ENCODE measurements around the gene SAMD8.
A peak's percentile ranks its signal among the peaks of the same experiment; 100 is the strongest.
"Not testable (repeated sequence)": the region's sequence is repeated elsewhere in the genome, so short reads cannot be mapped to it uniquely, and the experiment has no call there.

The SAMD8 gene

GRCh38 chr10:75086278-75086934, 25.1 kb upstream of the SAMD8 start:
- no peak for DNase-seq

GRCh38 chr10:75088640-75089039, 22.8 kb upstream of the SAMD8 start:
- DNase-seq: no peak

GRCh38 chr10:75089634-75090033, 21.8 kb upstream of the SAMD8 start:
- DNase-seq: no peak

GRCh38 chr10:75091146-75091545, 20.3 kb upstream of the SAMD8 start:
- DNase-seq: no peak

- DNase-seq: no peak
These were observed 17.0 kb upstream of the SAMD8 start for GRCh38 chr10:75094465-75094864.

GRCh38 chr10:75095631-75096030, 15.8 kb upstream of the SAMD8 start:
- no peak for DNase-seq

GRCh38 chr10:75096749-75097148, 14.7 kb upstream of the SAMD8 start:
- DNase-seq: no peak

- DNase-seq: no peak
These were observed 13.7 kb upstream of the SAMD8 start for GRCh38 chr10:75097666-75098285.

GRCh38 chr10:75098902-75099673, 12.4 kb upstream of the SAMD8 start:
- DNase-seq: no peak

- DNase-seq: peak; percentile 85 to 88
These were observed 11.3 kb upstream of the SAMD8 start for GRCh38 chr10:75099952-75100763.

GRCh38 chr10:75100764-75101291, 10.6 kb upstream of the SAMD8 start:
- DNase-seq: no peak

- DNase-seq: no peak
These were observed 9.8 kb upstream of the SAMD8 start for GRCh38 chr10:75101416-75102251.

GRCh38 chr10:75102830-75103673, 8.4 kb upstream of the SAMD8 start:
- no peak for DNase-seq

- DNase-seq: no peak
These were observed 7.4 kb upstream of the SAMD8 start for GRCh38 chr10:75103881-75104686.

- DNase-seq: no peak
These were observed 6.6 kb upstream of the SAMD8 start for GRCh38 chr10:75104842-75105241.

GRCh38 chr10:75105576-75106197, 5.8 kb upstream of the SAMD8 start:
- no peak for DNase-seq

GRCh38 chr10:75106242-75106641, 5.2 kb upstream of the SAMD8 start:
- DNase-seq: no peak

GRCh38 chr10:75106891-75107290, 4.6 kb upstream of the SAMD8 start:
- not testable (repeated sequence) for DNase-seq
